Smooth muscle cell (in vitro differentiated cells): ENCODE results near the gene ADNP. TPM values are rescaled to one million over a fixed set of nuclear protein-coding genes. Genes with fewer than 3 reads are reported as not detected.

Experiments used
- DNase-seq: peaks from one replicate; lab custom pipeline; 2025; ENCODE audit not compliant: unreplicated experiment; lab: John Stamatoyannopoulos, UW
- H2AFZ ChIP-seq: fragments of 200-600 bp; sonication (generic); 2 replicates; pipeline ENCODE4 v1.6.0; 2016; ENCODE audit warnings: antibody characterized with exemption, low read depth, mild to moderate bottlenecking
- H3F3A ChIP-seq: fragments of 200-600 bp; sonication (generic); 2 replicates; pipeline ENCODE4 v1.6.0; 2017; ENCODE audit warnings: antibody characterized with exemption, low read depth
- H3K27ac ChIP-seq: fragments of 200-600 bp; sonication (generic); 2 replicates; pipeline ENCODE4 v1.5.1; 2016; ENCODE audit warnings: low read depth, mild to moderate bottlenecking
- H3K27me3 ChIP-seq: fragments of 200-600 bp; sonication (generic); 2 replicates; pipeline ENCODE4 v1.6.1; 2016; ENCODE audit warnings: low read depth, mild to moderate bottlenecking
- H3K36me3 ChIP-seq: fragments of 200-600 bp; sonication (generic); 2 replicates; pipeline ENCODE4 v1.5.1; 2016; ENCODE audit warnings: low read depth
- H3K4me1 ChIP-seq: fragments of 200-600 bp; sonication (generic); 2 replicates; pipeline ENCODE4 v1.5.1; 2016; ENCODE audit warnings: low read depth
- H3K4me2 ChIP-seq: fragments of 200-600 bp; sonication (generic); 2 replicates; pipeline ENCODE4 v1.6.0; 2016; ENCODE audit warnings: mild to moderate bottlenecking
- H3K4me3 ChIP-seq: fragments of 200-600 bp; sonication (generic); 2 replicates; pipeline ENCODE4 v1.5.1; 2016; ENCODE audit warnings: mild to moderate bottlenecking
- H3K79me2 ChIP-seq: fragments of 200-600 bp; sonication (generic); 2 replicates; pipeline ENCODE4 v1.6.0; 2016; ENCODE audit warnings: low read depth, mild to moderate bottlenecking
- H3K9ac ChIP-seq: fragments of 200-600 bp; sonication (generic); 2 replicates; pipeline ENCODE4 v1.6.0; 2016; ENCODE audit warnings: low read depth
- H3K9me3 ChIP-seq: fragments of 200-600 bp; sonication (generic); replicated peaks from 2 replicates; pipeline ENCODE4 v1.5.1; 2016; ENCODE audit warnings: low read depth
- H4K20me1 ChIP-seq: fragments of 200-600 bp; sonication (generic); 2 replicates; pipeline ENCODE4 v1.6.0; 2016; ENCODE audit warnings: low read depth
- CTCF ChIP-seq: fragments of 200-600 bp; sonication (generic); IDR thresholded peaks from 2 replicates; pipeline ENCODE4 v1.5.1; 2017; ENCODE audit warnings: borderline replicate concordance, mild to moderate bottlenecking, antibody characterized with exemption; ENCODE audit not compliant: insufficient read depth, poor library complexity, severe bottlenecking
- WGBS: methylation state at CpG from one replicate; pipeline ENCODE4 v1.1.7; 2016; ENCODE audit warnings: low lambda C conversion rate; 5-methylcytosine and 5-hydroxymethylcytosine counted together
- polyA plus RNA-seq: library from polyadenylated mRNA; unstranded; fragments of >200 nt; fragmentation: Nextera tagmentation; extraction: Ambion mirVana; gene quantifications from 2 replicates; pipeline ENCODE4 v1.2.1, GENCODE V29; 2016
- total RNA-seq: library from RNA; depleted of rRNA; stranded (reverse); fragments of >200 nt; gene quantifications from 2 replicates; pipeline ENCODE4 v1.2.3, GENCODE V29; 2014

ADNP gene
- total and polyA plus RNA-seq, 2 experiments from 2014 or later: 14.2 to 57.4 TPM

- H3K9ac ChIP-seq: no peak overlapping the region
- no peak overlapping the region for H3K4me3 ChIP-seq
- DNase-seq: no peak
- no peaks in the 10 kb centered on the region for H3K27me3 ChIP-seq
- no peaks in the 10 kb centered on the region for H4K20me1 ChIP-seq
- H3K36me3 ChIP-seq: no peaks in the 10 kb centered on the region
- no peaks in the 10 kb centered on the region for H3K4me1 ChIP-seq
- H3K9me3 ChIP-seq: no peaks in the 10 kb centered on the region
- H3K4me2 ChIP-seq: no peak overlapping the region
- TF ChIP-seq CTCF: no peak
- H3K27ac ChIP-seq: no peak overlapping the region
- H3F3A ChIP-seq: no peaks in the 10 kb centered on the region
- H2AFZ ChIP-seq: no peak overlapping the region
- 91% methylated on average over 15 of the region's 15 CpGs for WGBS
- H3K79me2 ChIP-seq: no peaks in the 10 kb centered on the region
Observed at GRCh38 chr20:50845566-50846215, 85.5 kb downstream of the ADNP start.

- WGBS: 80% methylated on average over 9 of the region's 9 CpGs
- H2AFZ ChIP-seq: no peak overlapping the region
- H3K27ac ChIP-seq: no peak overlapping the region
- H3K4me1 ChIP-seq: no peaks in the 10 kb centered on the region
- no peaks in the 10 kb centered on the region for H3K36me3 ChIP-seq
- H3K27me3 ChIP-seq: no peaks in the 10 kb centered on the region
- no peaks in the 10 kb centered on the region for H3K79me2 ChIP-seq
- H4K20me1 ChIP-seq: no peaks in the 10 kb centered on the region
- no peak overlapping the region for H3K4me3 ChIP-seq
- no peaks in the 10 kb centered on the region for H3F3A ChIP-seq
- DNase-seq: no peak
- no peak overlapping the region for H3K4me2 ChIP-seq
- no peaks in the 10 kb centered on the region for H3K9me3 ChIP-seq
- H3K9ac ChIP-seq: no peak overlapping the region
- no peak for TF ChIP-seq CTCF
Observed at GRCh38 chr20:50844430-50845100, 86.7 kb downstream of the ADNP start.

- TF ChIP-seq CTCF: no peak
- H3K9ac ChIP-seq: no peak overlapping the region
- H3K36me3 ChIP-seq: no peaks in the 10 kb centered on the region
- no peaks in the 10 kb centered on the region for H4K20me1 ChIP-seq
- no peaks in the 10 kb centered on the region for H3K79me2 ChIP-seq
- no peaks in the 10 kb centered on the region for H3K27me3 ChIP-seq
- H2AFZ ChIP-seq: no peak overlapping the region
- DNase-seq: no peak
- H3K4me3 ChIP-seq: no peak overlapping the region
- no peaks in the 10 kb centered on the region for H3K9me3 ChIP-seq
- no peak overlapping the region for H3K4me2 ChIP-seq
- no peaks in the 10 kb centered on the region for H3K4me1 ChIP-seq
- no peaks in the 10 kb centered on the region for H3F3A ChIP-seq
- WGBS: 98% methylated on average over 9 of the region's 9 CpGs
- no peak overlapping the region for H3K27ac ChIP-seq
Observed at GRCh38 chr20:50843331-50844276, 87.6 kb downstream of the ADNP start.
